ENCODE measurements around the gene EFNA5.
A peak's percentile ranks its signal among the peaks of the same experiment; 100 is the strongest.

- TF ChIP-seq CTCF (optimal IDR thresholded peaks at IDR 0.05 in 1 of 3, IDR thresholded peaks at IDR 0.05 in 1 of 3, conservative IDR thresholded peaks at IDR 0.05 in 1 of 3; ENCODE audit: extremely low read depth in 1 of 3, insufficient read depth in 2 of 3, low read length in 3 of 3) (peak in 1 of 3 experiments; percentile 43), EZH2 (IDR thresholded peaks at IDR 0.05; ENCODE audit: low read length) (no peak)
These were observed 289.4 kb downstream of the EFNA5 start for GRCh38 chr5:107381189-107381856.

All from keratinocyte (primary cell).